HG03575 (cell line): ENCODE measurements around the gene MAN2B2.

Experiments used
- ATAC-seq: cut with Tn5 transposase; IDR thresholded peaks from one replicate; pipeline ENCODE4 v1.9.1; 2021; ENCODE audit not compliant: unreplicated experiment, insufficient number of reproducible peaks, low FRiP score; ENCODE audit errors: extremely low read depth

The MAN2B2 gene

DNA sequence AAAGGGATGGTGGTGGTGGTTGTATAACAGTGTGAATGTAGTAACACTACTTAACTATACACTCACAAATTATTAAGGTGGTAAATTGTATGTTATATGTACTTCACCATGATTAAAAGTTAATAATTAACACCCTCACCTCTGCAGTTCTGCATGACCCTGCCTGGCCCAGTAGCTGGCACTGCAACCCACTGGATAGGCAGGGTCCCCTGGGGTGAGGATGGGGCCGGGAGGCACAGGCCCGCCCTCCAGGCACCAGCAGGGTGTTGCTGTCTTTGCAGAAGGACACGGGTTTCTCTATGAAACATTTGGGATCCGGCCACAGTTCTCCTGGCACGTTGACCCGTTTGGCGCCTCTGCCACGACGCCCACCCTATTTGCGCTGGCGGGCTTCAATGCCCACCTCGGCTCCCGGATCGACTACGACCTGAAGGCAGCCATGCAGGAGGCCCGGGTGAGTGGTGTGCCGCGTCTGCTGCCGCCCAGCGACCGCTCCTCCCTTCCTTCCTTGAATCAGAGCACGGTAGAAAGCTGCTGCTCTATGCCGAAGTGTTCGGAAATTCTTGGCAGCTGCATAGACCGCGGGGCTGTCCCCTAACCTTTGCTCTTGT is 11.8 kb downstream of the MAN2B2 start:
- ATAC-seq: no peak

DNA sequence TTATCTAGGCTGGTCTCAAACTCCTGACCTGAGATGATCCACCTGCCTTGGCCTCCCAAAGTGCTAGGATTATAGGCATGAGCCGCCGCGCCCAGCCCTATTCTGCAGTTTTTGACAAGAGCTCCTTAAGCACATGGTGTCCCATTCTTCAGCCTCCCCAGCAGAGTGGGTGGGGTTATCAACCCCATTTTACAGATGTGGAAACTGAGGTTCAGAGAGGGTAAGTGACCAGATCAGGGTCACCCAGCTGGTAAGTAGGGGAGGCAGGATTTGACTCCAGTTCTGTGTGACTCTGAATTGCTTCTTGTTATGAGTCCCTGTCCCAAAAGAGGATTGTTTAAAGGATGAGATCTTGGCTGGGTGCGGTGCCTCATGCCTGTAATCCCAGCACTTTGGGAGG is 14.5 kb downstream of the MAN2B2 start:
- no peak for ATAC-seq

DNA sequence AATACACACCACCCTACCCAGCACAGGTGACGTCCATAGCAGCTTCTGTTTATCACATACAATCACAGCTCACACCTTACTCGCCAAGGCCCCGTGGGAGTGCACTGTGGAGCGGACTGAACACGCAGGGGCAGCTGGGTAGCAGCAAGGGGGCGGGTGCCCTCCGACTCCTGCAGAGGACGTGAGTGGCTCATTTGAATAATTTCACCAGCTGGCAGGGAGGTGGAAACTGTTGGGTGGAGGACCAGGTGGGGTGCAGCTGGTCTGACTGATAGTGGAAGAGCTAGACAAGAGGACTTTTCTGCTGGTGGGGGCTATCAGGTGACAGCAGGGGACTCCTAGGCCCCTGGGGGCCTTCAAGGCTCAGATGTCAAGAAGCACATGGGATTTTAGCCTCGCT is 16.3 kb downstream of the MAN2B2 start:
- ATAC-seq: no peak

DNA sequence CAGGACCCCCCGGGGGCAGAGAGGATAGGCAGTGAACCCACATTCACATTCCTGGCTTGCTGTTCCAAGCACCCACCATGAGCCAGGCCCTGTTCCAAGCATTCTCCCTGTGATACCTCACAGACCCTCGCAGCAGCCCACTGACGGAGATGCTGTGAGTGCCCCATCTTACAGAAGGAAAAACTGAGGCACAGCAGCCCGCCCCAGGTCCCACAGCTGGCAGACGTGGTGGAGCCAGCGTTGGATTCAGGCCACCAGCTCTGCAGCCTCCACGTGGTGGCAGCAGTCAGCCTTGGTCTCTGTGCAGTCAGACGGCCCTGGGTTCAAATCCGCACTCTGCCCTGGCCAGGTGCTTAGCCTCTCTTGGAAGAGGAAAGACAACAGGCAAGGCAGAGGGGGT is 16.8 kb downstream of the MAN2B2 start:
- no peak for ATAC-seq

DNA sequence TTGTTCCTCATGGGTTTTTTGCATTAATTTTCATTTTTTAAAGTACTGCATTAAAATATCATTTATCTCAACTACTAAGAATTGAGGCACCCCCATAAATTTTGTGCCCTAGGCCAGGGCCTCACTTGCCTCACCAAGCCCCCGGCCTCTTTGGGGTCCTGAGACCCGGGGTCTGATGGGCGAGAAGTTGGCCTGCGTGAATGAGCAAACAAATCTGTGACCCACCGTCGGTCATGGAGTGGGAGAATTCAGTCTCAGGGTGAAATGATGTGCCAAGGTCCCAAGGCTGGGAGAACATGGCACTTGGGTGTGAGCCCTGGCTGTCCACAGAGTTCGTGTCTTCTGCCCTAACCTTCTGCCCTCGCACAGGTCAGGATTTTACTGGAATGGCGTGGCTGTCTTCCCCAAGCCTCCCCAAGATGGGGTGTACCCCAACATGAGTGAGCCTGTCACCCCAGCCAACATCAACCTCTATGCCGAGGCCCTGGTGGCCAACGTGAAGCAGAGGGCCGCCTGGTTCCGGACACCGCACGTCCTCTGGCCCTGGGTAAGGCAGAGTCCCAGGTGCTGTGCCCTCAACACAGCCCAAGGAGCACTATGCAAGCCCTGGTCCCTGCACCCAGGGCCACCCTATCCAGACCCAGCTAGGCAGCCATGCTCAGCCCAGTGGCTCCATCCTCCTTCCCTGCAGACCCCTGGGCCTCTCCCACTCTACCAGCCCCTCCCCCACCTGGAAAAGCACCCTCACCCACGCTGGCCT is 18.0 kb downstream of the MAN2B2 start:
- no peak for ATAC-seq

DNA sequence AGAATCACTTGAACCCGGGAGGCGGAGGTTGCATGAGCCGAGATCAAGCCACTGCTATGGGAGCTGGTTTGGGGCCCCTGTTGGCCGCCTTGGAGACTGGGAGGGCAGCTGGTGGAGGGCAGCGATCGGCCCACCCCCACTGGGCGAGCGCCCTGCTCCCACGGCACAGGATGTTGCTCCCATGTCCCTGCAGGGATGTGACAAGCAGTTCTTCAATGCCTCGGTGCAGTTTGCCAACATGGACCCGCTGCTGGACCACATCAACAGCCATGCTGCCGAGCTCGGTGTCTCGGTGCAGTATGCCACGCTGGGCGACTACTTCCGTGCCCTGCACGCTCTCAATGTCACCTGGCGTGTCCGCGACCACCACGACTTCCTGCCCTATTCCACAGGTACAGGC is 19.4 kb downstream of the MAN2B2 start:
- no peak for ATAC-seq

DNA sequence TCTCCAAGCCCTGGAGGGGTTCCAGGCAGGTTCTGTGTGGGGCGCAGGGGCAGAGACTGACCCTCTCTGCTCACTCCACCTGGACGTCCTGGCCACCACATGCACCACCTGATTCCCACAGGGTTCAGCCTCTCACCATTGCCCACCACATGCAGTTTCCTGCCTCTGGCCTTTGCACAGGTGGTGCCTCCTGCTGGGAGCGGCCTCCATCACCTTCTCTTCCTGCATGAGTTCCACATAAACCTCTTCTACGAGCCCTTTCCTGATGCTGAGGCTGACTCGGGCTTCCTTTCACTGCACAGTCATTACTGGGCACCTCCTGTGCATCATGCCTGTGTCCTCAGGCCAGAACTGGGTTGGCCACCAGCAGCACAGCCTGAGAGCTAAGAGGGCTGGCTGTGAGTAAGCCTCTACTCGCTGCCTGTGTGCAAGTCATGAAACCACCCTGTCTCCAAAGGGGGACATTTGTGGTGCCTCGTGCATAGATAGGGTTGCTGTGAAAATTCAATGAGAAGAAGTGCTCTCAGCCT is 19.9 kb downstream of the MAN2B2 start:
- ATAC-seq: no peak

DNA sequence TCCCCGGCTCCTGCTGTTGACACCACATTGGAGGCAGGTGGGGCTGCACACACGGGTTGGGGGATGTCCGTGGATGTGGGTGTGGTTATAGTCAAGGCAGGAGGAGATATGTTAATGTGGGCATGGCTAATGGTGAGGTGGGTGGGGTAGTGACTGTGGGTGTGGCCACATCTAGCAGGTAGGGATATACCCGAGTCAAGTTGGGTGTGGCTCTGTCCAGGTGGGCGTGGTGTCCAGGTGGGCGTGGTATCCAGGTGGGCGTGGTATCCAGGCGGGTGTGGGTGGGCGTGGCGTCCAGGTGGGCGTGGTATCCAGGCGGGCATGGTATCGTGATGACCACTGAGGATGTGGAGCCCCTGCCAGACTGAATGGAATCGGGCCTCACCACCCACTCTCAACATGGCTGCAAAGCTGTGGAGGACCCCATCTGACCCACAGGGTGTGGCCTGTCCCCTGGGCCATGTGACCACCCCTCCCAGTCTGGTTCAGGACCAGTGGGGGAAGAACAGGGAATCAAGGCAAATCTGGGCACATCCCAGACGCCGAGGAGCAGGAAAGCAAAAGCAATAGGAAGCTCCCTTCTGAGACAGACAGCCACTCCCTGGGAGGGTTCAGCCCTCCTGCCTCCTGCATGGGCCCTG is 21.0 kb downstream of the MAN2B2 start:
- no peak for ATAC-seq

DNA sequence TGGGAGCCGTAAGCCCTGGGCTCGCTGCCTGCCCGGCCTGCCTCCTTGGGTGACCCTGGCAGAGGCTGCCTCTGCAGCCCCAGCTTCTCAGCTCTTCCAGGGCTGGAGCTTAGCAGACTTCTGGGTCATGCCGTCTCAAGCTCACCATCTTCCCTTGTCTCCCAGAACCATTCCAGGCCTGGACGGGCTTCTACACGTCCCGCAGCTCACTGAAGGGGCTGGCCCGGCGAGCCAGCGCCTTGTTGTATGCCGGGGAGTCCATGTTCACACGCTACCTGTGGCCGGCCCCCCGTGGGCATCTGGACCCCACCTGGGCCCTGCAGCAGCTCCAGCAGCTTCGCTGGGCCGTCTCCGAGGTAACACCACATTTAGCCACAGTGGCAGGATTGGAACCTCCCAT is 22.0 kb downstream of the MAN2B2 start:
- no peak for ATAC-seq

DNA sequence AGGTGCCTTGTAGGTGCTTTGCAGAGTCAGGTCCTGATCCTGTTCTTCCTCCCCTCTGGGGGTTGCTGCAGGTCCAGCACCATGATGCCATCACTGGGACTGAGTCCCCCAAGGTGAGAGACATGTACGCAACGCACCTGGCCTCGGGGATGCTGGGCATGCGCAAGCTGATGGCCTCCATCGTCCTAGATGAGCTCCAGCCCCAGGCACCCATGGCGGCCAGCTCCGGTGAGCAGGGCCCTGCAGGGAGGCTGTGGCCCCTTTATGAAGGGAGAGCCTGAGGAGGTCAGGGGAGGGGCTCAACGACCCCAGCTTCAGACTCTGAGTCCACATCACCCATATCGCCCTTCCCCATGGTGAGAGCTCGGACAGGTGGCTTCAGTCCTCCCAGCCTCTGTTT is 23.1 kb downstream of the MAN2B2 start:
- ATAC-seq: no peak

DNA sequence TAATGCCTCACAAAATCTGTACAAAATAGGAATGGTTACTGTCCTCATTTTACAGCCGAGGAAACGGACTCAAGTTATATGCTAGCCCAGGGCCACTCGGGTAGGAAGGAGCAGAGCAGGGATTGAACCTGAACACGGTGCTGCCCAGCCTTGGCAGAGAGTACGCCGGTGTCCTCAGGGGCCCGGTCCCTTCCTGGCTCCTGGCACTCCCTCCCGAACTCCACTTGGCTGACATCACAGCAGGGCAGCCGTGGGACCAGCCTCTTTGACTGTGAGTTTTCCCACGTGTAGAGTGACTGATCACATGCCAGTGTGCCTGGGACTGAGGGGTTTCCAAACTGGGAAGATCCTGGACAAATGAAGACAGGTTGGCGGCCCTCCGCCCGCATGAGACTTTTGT is 23.7 kb downstream of the MAN2B2 start:
- no peak for ATAC-seq

DNA sequence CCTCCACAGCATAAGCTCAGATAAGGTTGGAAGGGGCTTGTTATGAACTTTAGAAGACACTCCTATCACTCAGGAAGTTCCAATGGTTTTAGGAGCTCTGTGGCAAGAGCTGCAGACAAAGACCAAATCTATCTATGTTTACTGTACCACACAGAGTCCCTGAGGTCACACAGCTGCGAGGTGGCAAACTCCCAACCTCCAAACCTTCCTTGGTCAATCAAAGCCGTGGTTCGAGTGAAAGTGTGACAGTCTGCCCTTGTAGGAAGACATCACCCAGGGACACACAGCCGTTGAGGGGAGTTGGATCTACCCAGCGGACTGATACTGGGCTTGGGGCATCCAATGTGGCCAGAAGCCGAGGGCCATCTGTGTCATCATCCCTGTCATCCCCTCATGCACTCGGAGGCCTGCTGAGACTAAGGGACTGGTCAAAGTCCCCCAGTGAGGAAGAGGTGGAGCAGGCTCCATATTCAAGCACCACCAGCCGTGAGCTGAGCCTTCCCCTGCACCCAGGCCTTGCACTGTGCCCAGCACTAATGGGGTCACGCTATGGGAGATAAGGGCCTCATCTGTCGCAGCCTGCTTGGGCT is 26.8 kb downstream of the MAN2B2 start:
- ATAC-seq: no peak

DNA sequence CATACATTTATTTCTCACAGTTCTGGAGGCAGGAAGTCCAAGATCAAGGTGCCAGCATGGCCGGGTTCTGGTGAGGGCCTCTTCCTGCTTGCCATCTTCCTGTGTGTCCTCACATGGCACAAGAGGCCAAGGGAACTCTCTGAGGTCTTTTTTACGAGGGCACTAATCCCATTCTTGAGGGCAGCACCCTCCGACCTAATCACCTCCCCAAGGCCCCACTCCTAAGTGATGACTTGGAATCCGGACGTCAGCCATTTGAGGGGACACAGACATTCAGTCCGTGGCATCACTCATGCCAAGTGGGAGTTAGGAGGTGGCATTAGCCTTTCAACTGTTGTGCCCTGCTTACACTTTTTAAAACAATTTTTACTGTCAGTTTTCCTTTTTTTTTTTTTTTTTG is 27.3 kb downstream of the MAN2B2 start:
- ATAC-seq: no peak

DNA sequence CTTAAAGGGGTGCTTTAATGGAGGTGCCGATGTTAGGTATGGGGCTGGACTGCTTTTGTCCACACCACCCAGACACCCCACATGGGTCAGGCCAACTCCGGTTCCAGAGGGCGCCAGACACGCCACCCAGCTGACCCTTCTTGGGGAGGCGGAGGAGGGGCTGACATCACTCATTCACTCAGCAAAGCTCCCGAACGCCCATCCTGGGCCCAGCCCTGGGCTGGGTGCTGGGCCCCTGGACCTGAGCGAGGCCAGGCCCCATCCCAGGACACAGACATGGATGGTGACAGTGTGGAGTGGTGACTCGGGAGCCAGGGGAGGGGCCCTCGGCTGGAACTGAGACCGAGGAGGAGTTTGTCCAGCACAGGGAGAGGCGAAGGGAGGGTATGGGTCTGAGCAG is 28.1 kb downstream of the MAN2B2 start:
- no peak for ATAC-seq

DNA sequence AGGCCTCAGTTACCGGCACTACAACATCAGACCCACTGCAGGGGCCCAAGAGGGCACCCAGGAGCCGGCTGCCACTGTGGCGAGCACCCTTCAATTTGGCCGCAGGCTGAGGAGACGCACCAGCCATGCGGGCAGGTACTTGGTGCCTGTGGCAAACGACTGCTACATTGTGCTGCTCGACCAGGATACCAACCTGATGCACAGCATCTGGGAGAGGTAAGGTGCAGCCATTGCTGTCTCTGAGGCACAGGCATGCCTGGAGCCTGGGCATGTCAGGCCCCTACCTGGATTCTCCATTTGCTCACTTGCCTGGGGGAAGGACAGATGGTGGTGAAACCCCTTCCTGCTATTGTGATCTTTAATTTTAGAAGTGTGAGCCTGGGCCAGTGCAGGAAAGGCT is 30.1 kb downstream of the MAN2B2 start:
- no peak for ATAC-seq

DNA sequence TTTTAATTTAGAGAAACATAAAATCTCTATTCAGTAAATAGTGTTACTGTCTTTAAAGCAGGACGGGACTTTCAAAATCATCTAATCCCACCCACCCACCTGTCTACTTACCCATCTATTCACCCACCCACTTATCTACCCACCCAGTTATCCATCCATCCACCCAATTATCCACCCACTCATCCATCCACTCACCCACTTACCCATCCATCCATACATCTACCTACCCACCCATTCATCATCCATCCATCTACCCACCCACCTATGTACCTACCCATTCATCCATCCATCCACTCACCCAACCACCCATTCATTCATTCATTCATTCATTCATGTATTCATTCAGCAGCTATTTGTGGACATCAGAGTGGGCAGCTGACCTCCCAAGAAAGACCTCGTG is 30.6 kb downstream of the MAN2B2 start:
- ATAC-seq: no peak

DNA sequence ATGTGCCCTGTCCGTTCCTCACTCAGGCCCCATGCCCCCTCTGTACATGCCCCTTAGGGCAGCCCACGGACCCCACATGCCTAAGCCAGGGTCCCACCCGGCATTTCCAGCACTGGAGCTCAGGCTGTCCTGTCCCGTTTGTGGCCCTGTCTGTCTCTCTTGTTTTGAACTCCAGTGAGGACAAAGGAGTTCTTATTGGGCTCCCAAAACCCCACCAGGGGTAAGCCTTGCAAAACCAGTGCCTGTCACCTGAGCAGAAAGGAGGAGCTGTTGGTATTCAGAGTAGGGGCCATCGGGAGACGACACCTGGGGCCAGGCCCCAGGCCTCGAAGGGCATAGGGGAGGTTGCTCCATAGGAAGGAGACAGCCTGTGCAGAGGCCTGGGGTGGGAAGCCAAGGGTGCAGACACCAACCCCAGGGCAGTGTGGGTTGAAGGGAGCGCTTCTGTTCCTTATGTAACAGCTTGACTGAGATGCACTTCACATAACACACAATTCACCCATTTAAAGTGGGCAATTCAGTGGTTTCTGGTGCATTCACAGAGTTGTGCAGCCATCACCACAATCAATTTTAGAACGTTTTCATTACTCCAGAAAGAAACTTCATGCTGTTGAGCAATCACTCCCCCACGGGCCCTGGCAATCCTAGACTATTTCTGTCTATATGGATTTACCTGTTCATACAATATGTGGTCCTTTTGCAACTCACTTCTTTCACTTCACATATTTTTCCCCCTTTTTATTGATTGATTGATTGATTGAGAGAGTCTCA is 31.7 kb downstream of the MAN2B2 start:
- ATAC-seq: no peak

DNA sequence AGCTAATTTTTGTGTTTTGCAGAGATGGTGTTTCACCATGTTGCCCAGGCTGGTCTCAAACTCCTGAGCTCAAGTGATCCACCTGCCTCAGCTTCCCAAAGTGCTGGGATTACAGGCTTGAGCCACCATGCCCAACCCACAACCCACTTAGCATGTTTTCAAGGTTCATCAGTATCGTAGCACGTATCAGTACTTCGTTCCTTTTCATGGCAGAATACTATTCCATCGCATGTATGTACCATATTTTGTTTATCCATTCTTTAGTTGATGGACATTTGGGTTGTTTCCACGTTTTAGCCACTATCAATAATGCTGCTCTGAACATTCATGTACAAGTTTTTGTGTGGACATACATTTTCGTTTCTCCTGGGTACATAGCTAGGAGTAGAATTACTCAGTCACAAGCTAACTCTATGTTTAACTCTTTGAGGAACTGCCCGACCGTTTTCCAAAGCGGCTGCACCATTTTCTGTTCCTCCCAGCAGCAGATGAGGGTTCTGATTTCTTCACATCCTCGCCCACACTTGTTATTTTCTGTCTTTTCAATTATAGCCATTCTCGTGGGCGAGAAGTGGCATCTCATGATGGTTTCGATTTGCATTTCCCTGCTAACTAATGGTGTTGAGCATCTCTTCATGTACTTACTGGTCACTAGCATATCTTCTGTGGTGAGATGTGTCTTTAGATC is 32.5 kb downstream of the MAN2B2 start:
- ATAC-seq: no peak
